ENCODE data around the gene HPCA.

The HPCA gene

DNA sequence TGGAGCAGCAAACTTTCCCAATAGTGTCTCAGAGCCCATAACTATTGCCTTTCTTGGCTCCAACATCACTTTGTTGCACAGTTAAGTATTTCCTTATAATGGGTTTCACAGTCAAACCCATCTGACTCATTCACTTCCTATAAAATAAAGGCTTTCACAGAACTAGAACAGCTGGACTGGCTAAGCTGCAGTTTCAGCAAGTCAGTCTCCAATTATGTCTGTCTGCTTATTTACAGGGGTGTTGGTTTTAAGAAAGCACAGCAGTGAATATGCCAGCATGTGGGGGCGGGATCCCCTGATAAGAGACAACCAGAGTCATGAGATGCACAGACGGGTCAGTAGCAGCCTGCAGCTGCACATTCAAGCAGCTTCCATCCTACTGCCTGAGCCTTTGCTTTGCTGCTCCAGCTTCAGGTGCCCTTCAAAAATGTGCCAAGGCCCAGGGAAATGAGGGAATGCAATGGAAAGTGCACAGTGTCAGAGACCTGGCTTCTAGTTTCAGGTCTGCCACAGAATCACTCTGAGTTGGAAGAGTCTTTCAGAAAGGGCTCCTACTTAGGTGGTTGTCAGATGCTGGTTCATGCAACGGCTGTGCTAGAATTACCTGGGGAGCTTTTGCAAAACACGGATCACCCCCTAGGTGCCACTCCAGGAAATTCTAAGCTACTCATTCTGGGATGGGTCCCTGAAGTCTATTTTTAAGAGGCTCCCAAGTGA, 53.5 kb downstream of the HPCA start:
- Histone ChIP-seq H3K4me2 (peak overlapping the region; percentile 46; the same call in 1 of the 2 replicates), H3K4me1 (ENCODE audit: low read depth, poor library complexity, severe bottlenecking) (peaks cover 35% of the 10 kb centered on the region), H3K27me3 (ENCODE audit: insufficient read depth, low read depth) (no peaks in the 10 kb centered on the region), H3K36me3 (ENCODE audit: insufficient read depth) (no peaks in the 10 kb centered on the region), H3K9ac (no peak overlapping the region), H2AFZ (ENCODE audit: low read depth) (no peak overlapping the region), H3K4me3 (IDR thresholded peaks at IDR 0.05; ENCODE audit: insufficient read depth, low read depth, low read length) (no peak overlapping the region), H4K20me1 (ENCODE audit: insufficient read depth) (no peaks in the 10 kb centered on the region), H3K27ac (no peak overlapping the region; the same call in 1 of the 2 replicates), H3K79me2 (ENCODE audit: insufficient read depth, low read depth) (no peaks in the 10 kb centered on the region)
- TF ChIP-seq, protein P1, sequence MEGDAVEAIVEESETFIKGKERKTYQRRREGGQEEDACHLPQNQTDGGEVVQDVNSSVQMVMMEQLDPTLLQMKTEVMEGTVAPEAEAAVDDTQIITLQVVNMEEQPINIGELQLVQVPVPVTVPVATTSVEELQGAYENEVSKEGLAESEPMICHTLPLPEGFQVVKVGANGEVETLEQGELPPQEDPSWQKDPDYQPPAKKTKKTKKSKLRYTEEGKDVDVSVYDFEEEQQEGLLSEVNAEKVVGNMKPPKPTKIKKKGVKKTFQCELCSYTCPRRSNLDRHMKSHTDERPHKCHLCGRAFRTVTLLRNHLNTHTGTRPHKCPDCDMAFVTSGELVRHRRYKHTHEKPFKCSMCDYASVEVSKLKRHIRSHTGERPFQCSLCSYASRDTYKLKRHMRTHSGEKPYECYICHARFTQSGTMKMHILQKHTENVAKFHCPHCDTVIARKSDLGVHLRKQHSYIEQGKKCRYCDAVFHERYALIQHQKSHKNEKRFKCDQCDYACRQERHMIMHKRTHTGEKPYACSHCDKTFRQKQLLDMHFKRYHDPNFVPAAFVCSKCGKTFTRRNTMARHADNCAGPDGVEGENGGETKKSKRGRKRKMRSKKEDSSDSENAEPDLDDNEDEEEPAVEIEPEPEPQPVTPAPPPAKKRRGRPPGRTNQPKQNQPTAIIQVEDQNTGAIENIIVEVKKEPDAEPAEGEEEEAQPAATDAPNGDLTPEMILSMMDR (conservative IDR thresholded peaks at IDR 0.05; ENCODE audit: low read depth, low read length), result no peak

DNA sequence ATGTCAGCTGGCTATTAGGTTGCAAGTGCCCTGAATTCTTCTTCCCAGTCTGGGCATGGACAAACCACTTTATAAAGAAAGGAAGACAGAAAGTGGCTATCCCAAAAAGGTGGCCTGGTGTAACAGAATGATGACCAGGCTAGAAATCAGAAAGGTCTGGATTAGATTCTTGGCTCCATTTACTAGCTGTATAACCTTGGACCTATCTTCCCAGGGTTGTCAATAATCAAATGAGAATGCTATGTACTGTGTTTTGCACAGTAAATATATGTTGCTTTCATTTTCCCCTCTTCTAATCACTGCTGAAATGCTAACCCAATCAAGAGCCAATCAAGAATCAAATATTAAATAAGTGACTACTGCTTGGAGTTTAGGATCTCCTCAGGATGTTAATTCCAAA, 57.9 kb downstream of the HPCA start:
- no peaks in the 10 kb centered on the region for H3K36me3 ChIP-seq (ENCODE audit: insufficient read depth)
- no peak overlapping the region for H3K4me3 ChIP-seq (IDR thresholded peaks at IDR 0.05; ENCODE audit: insufficient read depth, low read depth, low read length)
- H3K27me3 ChIP-seq (ENCODE audit: insufficient read depth, low read depth), result no peaks in the 10 kb centered on the region
- no peak overlapping the region for H3K27ac ChIP-seq
- H4K20me1 ChIP-seq (ENCODE audit: insufficient read depth), result no peaks in the 10 kb centered on the region
- H2AFZ ChIP-seq (ENCODE audit: low read depth), result no peak overlapping the region
- TF ChIP-seq, protein P1 (conservative IDR thresholded peaks at IDR 0.05; ENCODE audit: low read depth, low read length), result no peak
- peaks cover 37% of the 10 kb centered on the region for H3K4me1 ChIP-seq (ENCODE audit: low read depth, poor library complexity, severe bottlenecking)
- no peak overlapping the region for H3K9ac ChIP-seq
- H3K79me2 ChIP-seq (ENCODE audit: insufficient read depth, low read depth), result no peaks in the 10 kb centered on the region
- H3K4me2 ChIP-seq, result no peak overlapping the region
